ENCODE data around the gene BMP15. TPM values are rescaled to one million over a fixed set of nuclear protein-coding genes. Genes with fewer than 3 reads are reported as not detected.

The BMP15 gene
- total RNA-seq, 1 donor from 2014 or later, result not detected

Other genes starting within 250 kb of the BMP15 start
- gene SHROOM4, start 96.5 kb upstream of the BMP15 start, total RNA-seq, result 19.3 TPM